Kidney epithelial cell (primary cell): ENCODE data around the gene ZNF524. TPM values are rescaled to one million over a fixed set of nuclear protein-coding genes. Genes with fewer than 3 reads are reported as not detected.
"Not testable (repeated sequence)": the region's sequence is repeated elsewhere in the genome, so short reads cannot be mapped to it uniquely, and the experiment has no call there.

Source experiments
- DNase-seq: peaks from one replicate; pipeline ENCODE4 v3.0.0-alpha.2; 2010; ENCODE audit warnings: low read depth
- H3K27me3 ChIP-seq: 2 replicates; pipeline ENCODE4 v1.6.0; 2011; ENCODE audit warnings: low read length; ENCODE audit not compliant: control insufficient read depth, insufficient read depth
- H3K36me3 ChIP-seq: 2 replicates; pipeline ENCODE4 v1.5.1; 2011; ENCODE audit warnings: low read length; ENCODE audit not compliant: control insufficient read depth, insufficient read depth
- H3K4me3 ChIP-seq: 2 replicates; pipeline ENCODE4 v1.5.1; 2011; ENCODE audit warnings: low read depth, mild to moderate bottlenecking, control low read depth, low read length
- total RNA-seq: library from RNA; depleted of rRNA; stranded (reverse); fragments of >200 nt; gene quantifications from 2 replicates; pipeline ENCODE4 v1.2.3, GENCODE V29; 2015
- TF ChIP-seq, protein P1 (sequence below): IDR thresholded peaks from 2 replicates; pipeline ENCODE4 v1.5.1; 2011; ENCODE audit warnings: mild to moderate bottlenecking, moderate library complexity, low read length, control low read depth, inconsistent platforms; ENCODE audit not compliant: insufficient read depth, poor library complexity, severe bottlenecking

Gene ZNF524
- total RNA-seq, 1 donor from 2014 or later = 32.7 TPM

GRCh38 chr19:55567708-55568328, 32.3 kb upstream of the ZNF524 start:
- Histone ChIP-seq H3K27me3 (peaks cover 8% of the 10 kb centered on the region), H3K36me3 (no peaks in the 10 kb centered on the region), H3K4me3 (no peak overlapping the region)
- TF ChIP-seq, protein P1, sequence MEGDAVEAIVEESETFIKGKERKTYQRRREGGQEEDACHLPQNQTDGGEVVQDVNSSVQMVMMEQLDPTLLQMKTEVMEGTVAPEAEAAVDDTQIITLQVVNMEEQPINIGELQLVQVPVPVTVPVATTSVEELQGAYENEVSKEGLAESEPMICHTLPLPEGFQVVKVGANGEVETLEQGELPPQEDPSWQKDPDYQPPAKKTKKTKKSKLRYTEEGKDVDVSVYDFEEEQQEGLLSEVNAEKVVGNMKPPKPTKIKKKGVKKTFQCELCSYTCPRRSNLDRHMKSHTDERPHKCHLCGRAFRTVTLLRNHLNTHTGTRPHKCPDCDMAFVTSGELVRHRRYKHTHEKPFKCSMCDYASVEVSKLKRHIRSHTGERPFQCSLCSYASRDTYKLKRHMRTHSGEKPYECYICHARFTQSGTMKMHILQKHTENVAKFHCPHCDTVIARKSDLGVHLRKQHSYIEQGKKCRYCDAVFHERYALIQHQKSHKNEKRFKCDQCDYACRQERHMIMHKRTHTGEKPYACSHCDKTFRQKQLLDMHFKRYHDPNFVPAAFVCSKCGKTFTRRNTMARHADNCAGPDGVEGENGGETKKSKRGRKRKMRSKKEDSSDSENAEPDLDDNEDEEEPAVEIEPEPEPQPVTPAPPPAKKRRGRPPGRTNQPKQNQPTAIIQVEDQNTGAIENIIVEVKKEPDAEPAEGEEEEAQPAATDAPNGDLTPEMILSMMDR = no peak
- no peak for DNase-seq

DNA sequence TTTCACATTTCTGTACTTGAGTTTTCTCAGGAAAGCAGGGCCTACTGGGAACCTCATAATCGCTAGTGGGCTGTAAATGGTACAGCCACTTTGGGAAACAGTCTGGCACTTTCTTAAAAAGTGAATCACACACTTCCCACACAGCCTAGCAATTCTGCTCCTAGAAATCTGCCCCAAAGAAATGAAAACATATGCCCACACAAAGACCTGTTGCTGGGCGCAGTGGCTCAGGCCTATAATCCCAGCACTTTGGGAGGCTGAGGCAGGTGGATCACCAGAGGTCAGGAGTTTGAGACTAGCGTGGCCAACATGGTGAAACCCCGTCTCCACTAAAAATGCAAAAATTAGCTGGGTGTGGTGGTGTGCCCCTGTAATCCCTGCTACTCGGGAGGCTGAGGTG, 30.6 kb upstream of the ZNF524 start:
- H3K27me3 ChIP-seq, DNase-seq, H3K36me3 ChIP-seq, H3K4me3 ChIP-seq: not testable (repeated sequence)

GRCh38 chr19:55573929-55574328, 26.2 kb upstream of the ZNF524 start:
- not testable (repeated sequence) for DNase-seq, H3K36me3 ChIP-seq, H3K27me3 ChIP-seq, H3K4me3 ChIP-seq

DNA sequence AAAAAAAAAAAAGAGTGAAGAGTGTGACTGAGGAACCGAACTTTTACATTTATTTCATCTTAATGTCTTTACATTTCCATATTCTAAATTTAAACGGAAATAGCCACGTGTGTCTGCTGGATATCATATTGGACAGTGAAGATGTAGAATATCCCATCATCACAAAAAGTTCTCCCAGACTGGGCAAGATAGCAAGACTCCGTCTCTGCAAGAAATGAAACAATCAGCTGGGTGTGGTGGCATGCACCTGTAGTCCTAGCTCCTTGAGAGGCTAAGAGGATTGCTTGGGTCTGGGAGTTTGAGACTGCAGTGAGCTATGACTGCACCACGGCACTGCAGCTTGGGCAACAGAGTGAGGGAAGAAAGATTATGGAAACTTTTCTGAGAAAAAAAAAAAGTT, 23.3 kb upstream of the ZNF524 start:
- no peak overlapping the region for H3K4me3 ChIP-seq
- no peaks in the 10 kb centered on the region for H3K36me3 ChIP-seq
- TF ChIP-seq, protein P1 = no peak
- no peak for DNase-seq
- no peaks in the 10 kb centered on the region for H3K27me3 ChIP-seq

- no peaks in the 10 kb centered on the region for H3K36me3 ChIP-seq
- no peak overlapping the region for H3K4me3 ChIP-seq
- no peak for DNase-seq
- TF ChIP-seq, protein P1 = no peak
- no peaks in the 10 kb centered on the region for H3K27me3 ChIP-seq
Measured at GRCh38 chr19:55578031-55578760, 21.9 kb upstream of the ZNF524 start.

- DNase-seq = no peak
- Histone ChIP-seq H3K4me3 (peak overlapping the region; percentile 90), H3K36me3 (no peaks in the 10 kb centered on the region), H3K27me3 (no peaks in the 10 kb centered on the region)
- TF ChIP-seq, protein P1 = no peak
Measured at GRCh38 chr19:55578761-55579747, 21.0 kb upstream of the ZNF524 start.
